Adrenal gland (tissue), 5 donors: ENCODE data around the gene CUX1.

Experiments used
- CTCF ChIP-seq, 6 experiments: fragments of 450-650 bp in 4 of 6; fragments of 200-600 bp in 2 of 6; sonication (generic) in 1 of 6; IDR thresholded peaks; 1 replicate in 5 of 6; 2 replicates in 1 of 6; pipeline versions ENCODE4 v1.5.1 to v1.8.0; 2016 to 2021; ENCODE audit warnings: antibody characterized with exemption in 6 of 6, mild to moderate bottlenecking in 2 of 6, moderate library complexity in 1 of 6
- POLR2A ChIP-seq, 2 donors: fragments of 450-650 bp; IDR thresholded peaks; one replicate each; pipeline ENCODE4 v1.6.1; 2017; ENCODE audit warnings: antibody characterized with exemption in 2 of 2, mild to moderate bottlenecking in 2 of 2, moderate library complexity in 1 of 2
- donor health status: DM: no; HTN: no; CAD: no.

GRCh38 chr7:101841328-101841727 lies 23.9 kb downstream of the CUX1 start:
- TF ChIP-seq CTCF (IDR thresholded peaks at IDR 0.05) (no peak), POLR2A (IDR thresholded peaks at IDR 0.05) (no peak)
